ENCODE data around the gene HOXD9.

DNA sequence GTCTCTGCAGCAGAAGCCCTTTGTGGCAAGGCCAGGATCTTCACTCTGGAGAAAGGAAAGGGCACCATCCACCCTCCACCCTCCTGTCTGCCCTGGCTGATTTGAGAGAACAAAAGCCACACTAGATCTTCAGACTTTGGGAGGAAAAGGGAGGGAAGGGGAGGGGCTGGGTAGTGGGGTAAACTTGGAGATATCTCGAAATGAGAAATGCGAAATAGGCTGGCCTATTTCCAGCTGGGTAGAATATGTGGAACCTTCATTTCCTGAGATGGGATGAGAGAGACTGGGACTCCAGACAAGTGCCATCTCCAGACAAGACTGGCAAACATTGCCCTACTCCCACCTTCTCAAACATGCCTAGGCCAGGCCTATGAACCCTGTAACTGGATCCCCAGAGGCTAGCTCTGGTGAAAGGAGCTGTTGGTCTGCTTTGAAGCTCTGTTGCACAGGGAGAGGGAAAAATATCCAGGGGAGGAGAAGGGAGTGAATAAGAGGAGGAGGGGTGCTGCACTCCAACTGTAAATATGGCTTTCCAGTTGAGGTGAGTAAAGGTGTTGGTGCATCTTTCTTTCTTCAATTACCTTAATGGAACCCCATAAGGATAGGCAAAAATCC lies 21.2 kb upstream of the HOXD9 start:
- TF ChIP-seq CTCF (IDR thresholded peaks at IDR 0.05) (no peak), POLR2A (IDR thresholded peaks at IDR 0.05) (no peak)
